ENCODE results near the gene TNNT2.

TNNT2 gene

DNA sequence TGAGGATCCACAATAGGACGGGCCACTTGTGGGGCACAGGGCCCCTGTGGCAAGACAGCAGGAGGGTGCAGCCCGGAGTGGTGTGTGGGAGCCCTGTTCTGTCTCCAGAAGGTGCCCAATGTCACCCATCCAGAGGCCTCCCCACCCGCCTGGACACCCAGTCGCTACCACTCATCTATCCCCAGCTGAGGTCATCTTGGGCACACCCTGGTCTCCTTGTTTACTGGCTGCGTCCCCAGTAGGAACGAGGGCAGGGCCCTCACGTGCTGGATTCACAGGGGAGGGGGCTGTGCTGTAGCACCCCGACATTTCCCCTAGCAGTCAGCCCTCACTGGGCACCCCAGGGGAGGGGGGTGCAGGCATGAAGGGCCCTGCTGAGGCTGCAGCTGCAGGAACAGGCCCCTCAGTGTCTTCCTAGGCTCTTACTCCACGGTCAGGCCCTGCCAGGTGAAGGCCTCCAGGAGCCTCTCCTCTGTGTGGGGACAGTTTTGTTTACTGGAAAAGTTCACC is 2.3 kb upstream of the TNNT2 start:
- no peaks in the 10 kb centered on the region for H3K27me3 ChIP-seq (ENCODE audit: low read depth)
- H3K9me3 ChIP-seq, result no peaks in the 10 kb centered on the region
- no peaks in the 10 kb centered on the region; the same call in 1 of the 2 replicates for H3K4me1 ChIP-seq
- DNase-seq (ENCODE audit: low spot score in 2 of 2), result no peak
- H3K36me3 ChIP-seq (replicated peaks), result no peaks in the 10 kb centered on the region
- in situ Hi-C loops (cut with MboI; ENCODE audit: low sequenced_read_pairs), result no loop called here
- no peak overlapping the region for H3K4me3 ChIP-seq

DNA sequence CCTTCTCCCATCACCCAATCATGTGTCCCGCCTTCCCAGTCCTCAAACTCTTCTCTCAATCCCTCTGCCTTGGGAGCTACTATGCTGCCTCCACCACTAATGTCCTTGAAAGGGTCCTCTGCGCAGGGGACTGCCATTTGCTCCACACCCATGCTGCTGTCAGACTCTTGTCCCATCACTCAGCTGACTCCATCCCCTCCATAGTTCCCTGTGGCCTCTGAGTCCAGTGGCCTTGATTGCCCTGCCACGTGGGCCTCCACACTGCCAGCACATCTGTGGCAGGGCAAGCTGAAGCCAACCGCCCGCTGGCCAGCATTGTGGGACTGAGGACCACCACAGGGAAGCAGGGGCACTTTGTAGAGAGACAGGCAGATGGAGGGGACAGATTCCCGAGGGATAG is 1.3 kb upstream of the TNNT2 start:
- DNase-seq (ENCODE audit: low spot score in 2 of 2), result no peak
- Histone ChIP-seq H3K4me3 (no peak overlapping the region), H3K4me1 (no peaks in the 10 kb centered on the region; the same call in 1 of the 2 replicates), H3K9me3 (no peaks in the 10 kb centered on the region), H3K36me3 (replicated peaks) (no peaks in the 10 kb centered on the region), H3K27me3 (ENCODE audit: low read depth) (peaks cover 5% of the 10 kb centered on the region; the same call in 1 of the 2 replicates)
- in situ Hi-C loops (cut with MboI; ENCODE audit: low sequenced_read_pairs), result no loop called here

DNA sequence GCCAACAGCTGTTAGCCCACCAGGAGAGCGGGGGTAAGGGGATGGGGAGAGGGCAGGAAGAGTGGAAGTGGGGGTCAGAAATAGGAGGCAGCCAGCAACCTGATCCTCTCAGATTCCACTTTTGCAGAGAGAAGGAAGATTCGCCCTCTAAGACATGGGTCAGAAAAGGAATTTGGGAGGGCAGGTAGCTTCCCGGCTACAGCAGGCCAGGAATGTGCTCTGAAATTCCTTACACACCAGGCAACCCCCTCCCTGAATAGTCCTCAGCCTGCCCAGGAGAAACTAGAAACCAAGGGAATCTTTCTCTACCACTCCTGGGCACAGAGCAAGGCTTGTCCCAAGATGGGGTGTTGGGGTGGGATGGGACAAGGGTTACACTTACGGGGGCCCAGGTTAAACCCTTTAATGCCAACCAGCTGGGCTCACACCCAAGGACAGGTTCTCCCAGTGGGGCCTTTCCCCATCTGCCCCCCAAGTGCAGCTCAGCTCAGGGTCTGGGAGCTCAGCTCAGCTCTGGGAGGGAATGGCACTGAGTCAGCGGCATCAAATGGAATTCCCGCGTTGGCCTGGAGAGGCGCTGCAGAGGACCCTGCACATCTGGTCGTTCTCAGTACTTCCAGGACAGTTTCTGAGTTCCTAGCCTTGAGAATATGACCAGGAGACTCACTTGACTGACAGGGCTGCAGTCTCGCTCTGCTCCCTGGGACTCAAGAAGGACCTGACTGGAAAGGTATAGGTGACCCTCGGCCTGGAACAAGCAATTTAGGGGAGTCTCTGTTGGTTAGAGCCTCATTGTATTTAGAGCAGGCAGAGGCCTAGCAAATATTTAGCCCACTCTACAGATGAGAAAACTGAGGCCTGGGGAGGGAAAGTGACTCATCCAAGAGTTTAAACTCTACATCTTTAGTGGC is 761 bp downstream of the TNNT2 start:
- in situ Hi-C loops (cut with MboI; ENCODE audit: low sequenced_read_pairs), result no loop called here
- no peaks in the 10 kb centered on the region for H3K9me3 ChIP-seq
- DNase-seq (ENCODE audit: low spot score in 2 of 2), result peak; percentile 25 to 68
- no peaks in the 10 kb centered on the region; the same call in 1 of the 2 replicates for H3K4me1 ChIP-seq
- no peaks in the 10 kb centered on the region for H3K36me3 ChIP-seq (replicated peaks)
- H3K27me3 ChIP-seq (ENCODE audit: low read depth), result peaks cover 23% of the 10 kb centered on the region
- H3K4me3 ChIP-seq, result no peak overlapping the region

DNA sequence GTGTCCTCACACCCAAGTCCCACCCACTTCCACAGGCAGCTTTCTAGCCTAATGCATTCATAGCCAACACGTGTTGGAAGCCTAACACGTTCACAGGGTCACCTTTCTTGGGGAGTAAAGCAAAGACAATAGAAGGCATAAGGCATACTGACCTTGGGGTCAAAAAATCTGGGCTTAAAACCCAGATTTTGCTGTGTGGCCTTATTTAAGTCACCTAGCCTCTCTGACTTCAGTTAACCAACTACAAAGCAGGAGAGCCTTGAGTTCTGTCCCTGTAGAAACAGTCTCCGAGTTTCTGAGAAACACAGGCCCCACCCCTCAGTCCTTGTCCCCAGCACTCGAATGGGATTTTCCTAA is 1.4 kb downstream of the TNNT2 start:
- no peaks in the 10 kb centered on the region for H3K36me3 ChIP-seq (replicated peaks)
- no peaks in the 10 kb centered on the region; the same call in 1 of the 2 replicates for H3K4me1 ChIP-seq
- peaks cover 29% of the 10 kb centered on the region for H3K27me3 ChIP-seq (ENCODE audit: low read depth)
- no peak overlapping the region for H3K4me3 ChIP-seq
- H3K9me3 ChIP-seq, result no peaks in the 10 kb centered on the region
- in situ Hi-C loops (cut with MboI; ENCODE audit: low sequenced_read_pairs), result no loop called here
- no peak for DNase-seq (ENCODE audit: low spot score in 2 of 2)

DNA sequence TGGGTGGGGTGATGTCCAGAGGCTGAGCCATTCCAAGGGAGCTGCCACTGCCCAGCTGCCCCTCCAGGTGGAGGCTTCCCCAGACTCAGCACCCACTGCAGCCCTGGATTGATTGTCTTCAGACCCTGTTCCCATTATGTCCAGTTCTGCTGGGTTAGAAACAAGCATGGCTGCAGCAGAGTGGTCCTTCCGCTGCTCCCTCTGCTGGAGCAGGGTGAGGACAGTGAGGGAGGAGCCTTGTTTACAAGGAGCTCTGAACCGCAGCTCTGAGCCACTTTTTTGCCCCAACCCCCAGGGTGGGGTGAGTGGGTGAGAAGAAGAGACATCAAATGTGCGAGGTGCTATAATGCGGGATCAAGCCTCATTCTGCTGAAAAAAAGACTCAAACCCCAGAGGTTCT is 2.3 kb downstream of the TNNT2 start:
- no peak overlapping the region for H3K4me3 ChIP-seq
- DNase-seq (ENCODE audit: low spot score in 2 of 2), result no peak
- in situ Hi-C loops (cut with MboI; ENCODE audit: low sequenced_read_pairs), result no loop called here
- no peaks in the 10 kb centered on the region; the same call in 1 of the 2 replicates for H3K4me1 ChIP-seq
- peaks cover 38% of the 10 kb centered on the region for H3K27me3 ChIP-seq (ENCODE audit: low read depth)
- no peaks in the 10 kb centered on the region for H3K9me3 ChIP-seq
- H3K36me3 ChIP-seq (replicated peaks), result no peaks in the 10 kb centered on the region

DNA sequence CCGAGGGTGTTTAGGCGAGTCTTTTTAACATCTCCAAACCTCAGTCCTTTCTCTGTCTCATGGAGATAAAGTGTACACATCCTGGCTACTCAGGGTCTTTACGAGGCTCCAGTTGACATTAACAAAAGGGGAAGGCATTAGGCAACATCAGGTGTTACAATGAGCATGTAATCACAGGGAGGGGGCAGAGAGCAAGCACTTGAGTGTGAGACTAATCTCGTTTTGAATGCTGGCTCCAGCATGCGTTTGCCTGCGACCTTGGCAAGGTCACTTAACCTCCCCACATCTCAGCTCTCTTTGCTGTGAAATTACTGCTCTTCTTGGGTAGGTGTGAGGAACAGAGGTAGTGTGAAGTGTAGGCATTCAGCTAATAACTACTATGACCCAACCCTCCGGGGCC is 3.1 kb downstream of the TNNT2 start:
- H3K4me1 ChIP-seq, result no peaks in the 10 kb centered on the region; the same call in 1 of the 2 replicates
- H3K9me3 ChIP-seq, result no peaks in the 10 kb centered on the region
- peak; percentile 11 to 25 for DNase-seq (ENCODE audit: low spot score in 2 of 2)
- in situ Hi-C loops (cut with MboI; ENCODE audit: low sequenced_read_pairs), result no loop called here
- no peaks in the 10 kb centered on the region for H3K36me3 ChIP-seq (replicated peaks)
- H3K4me3 ChIP-seq, result no peak overlapping the region
- H3K27me3 ChIP-seq (ENCODE audit: low read depth), result peaks cover 43% of the 10 kb centered on the region

DNA sequence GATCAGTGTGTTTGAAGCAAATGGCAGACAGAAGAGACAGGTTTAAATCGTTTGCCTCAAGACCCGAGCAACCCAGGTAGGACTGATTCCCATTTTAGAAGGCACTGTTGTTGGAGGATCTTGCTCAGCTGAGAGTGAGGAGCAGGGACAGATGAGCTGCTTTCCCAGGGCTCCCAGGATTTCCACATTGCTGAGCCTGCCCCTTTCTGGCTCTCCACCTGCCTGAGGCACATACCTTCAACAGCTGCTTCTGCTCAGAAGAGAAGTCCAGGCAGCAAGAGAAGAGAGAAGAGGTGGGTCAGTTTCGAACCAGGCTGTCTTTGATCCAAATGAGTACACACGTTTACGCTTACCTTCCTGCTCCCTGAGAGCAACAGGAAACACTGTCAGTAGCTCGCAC is 5.7 kb downstream of the TNNT2 start:
- no peak for DNase-seq (ENCODE audit: low spot score in 2 of 2)
- Histone ChIP-seq H3K36me3 (replicated peaks) (no peaks in the 10 kb centered on the region), H3K9me3 (no peaks in the 10 kb centered on the region), H3K4me3 (no peak overlapping the region), H3K27me3 (ENCODE audit: low read depth) (peaks cover 65% of the 10 kb centered on the region), H3K4me1 (no peaks in the 10 kb centered on the region; the same call in 1 of the 2 replicates)
- in situ Hi-C loops (cut with MboI; ENCODE audit: low sequenced_read_pairs), result no loop called here

DNA sequence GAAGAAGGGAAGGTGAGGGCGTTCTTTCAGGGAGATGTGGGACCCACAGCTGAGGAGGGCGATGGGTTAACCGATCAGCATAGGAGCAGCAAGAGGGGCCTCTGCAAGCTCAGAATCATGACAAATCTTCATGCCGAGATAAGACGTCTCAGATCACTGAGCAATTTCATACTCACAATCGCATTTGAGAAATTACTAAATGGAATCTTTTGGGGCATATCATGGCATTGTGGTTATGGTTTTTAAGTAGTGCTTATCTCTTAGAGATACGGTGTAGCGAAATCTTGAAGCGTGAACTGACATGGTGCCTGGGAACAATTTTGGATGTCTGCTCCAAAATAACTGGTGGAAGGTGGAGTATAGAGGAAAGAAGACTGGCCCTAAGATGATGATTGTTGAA is 6.2 kb downstream of the TNNT2 start:
- in situ Hi-C loops (cut with MboI; ENCODE audit: low sequenced_read_pairs), result no loop called here
- no peaks in the 10 kb centered on the region for H3K36me3 ChIP-seq (replicated peaks)
- no peak overlapping the region for H3K4me3 ChIP-seq
- H3K4me1 ChIP-seq, result no peaks in the 10 kb centered on the region; the same call in 1 of the 2 replicates
- H3K27me3 ChIP-seq (ENCODE audit: low read depth), result peaks cover 69% of the 10 kb centered on the region
- H3K9me3 ChIP-seq, result no peaks in the 10 kb centered on the region
- DNase-seq (ENCODE audit: low spot score in 2 of 2), result no peak

DNA sequence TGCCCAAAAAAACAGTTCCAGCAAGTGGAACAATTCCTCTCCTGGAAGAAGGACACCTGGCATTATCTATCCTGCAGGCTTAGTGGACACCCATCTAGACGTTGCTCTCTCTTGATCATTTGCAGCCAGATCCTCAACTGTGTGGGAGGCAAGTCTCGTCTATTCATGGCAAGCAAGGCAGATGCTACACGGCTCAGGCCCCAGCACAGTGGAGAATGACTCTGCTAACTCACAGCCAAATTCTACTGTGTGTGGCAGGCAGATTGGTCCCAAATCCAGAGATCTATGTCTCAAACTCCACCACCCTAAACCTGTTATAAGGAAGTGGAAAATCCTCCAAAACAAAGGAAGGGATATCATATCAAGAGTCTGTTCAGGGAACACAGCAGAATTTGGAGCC is 7.0 kb downstream of the TNNT2 start:
- no peaks in the 10 kb centered on the region for H3K36me3 ChIP-seq (replicated peaks)
- in situ Hi-C loops (cut with MboI; ENCODE audit: low sequenced_read_pairs), result no loop called here
- no peak overlapping the region for H3K4me3 ChIP-seq
- DNase-seq (ENCODE audit: low spot score in 2 of 2), result no peak
- H3K9me3 ChIP-seq, result no peaks in the 10 kb centered on the region
- H3K4me1 ChIP-seq, result no peaks in the 10 kb centered on the region
- H3K27me3 ChIP-seq (ENCODE audit: low read depth), result peaks cover 69% of the 10 kb centered on the region

DNA sequence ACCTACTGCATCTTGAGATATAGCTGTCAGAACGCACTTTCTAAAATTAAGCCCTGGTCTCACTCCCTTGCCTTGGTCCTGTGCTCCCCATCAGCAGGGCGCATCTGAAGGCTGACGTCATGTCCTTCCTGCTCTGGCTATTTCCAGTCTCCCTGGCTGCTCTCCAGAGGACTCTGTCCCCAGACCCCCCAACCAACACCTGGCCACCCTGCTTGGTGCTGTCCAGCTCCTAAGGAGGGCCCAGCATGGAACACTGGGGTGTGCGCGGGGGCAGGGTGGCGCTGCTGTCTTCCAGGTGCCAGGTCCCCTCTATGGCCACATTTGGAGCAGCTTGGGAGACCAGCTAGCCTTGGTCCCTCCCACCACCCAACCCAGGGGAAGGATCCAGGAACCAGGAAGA is 8.3 kb downstream of the TNNT2 start:
- Histone ChIP-seq H3K36me3 (replicated peaks) (no peaks in the 10 kb centered on the region), H3K4me1 (no peaks in the 10 kb centered on the region), H3K27me3 (ENCODE audit: low read depth) (peaks cover 65% of the 10 kb centered on the region), H3K4me3 (no peak overlapping the region), H3K9me3 (no peaks in the 10 kb centered on the region)
- in situ Hi-C loops (cut with MboI; ENCODE audit: low sequenced_read_pairs), result no loop called here
- DNase-seq (ENCODE audit: low spot score in 2 of 2), result no peak

DNA sequence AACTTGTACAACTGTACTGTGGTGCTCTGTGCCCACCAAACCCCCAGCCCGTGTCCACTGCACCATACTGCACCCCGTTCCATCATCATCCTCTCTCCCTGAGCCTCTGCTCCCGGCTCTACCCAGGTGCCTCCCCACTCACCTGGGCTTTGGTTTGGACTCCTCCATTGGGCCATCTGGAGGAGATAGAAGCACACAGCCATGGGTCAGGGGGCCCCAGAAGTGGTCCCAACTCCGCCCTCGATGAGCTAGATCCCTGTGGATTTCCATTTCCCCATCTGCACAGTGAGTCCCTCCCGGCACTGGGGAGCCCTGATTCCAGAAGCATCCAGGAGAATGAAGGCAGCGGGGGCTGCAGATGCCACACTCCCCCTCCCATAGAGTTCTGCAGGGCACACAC is 10.8 kb downstream of the TNNT2 start:
- no peak for DNase-seq (ENCODE audit: low spot score in 2 of 2)
- Histone ChIP-seq H3K36me3 (replicated peaks) (no peaks in the 10 kb centered on the region), H3K4me1 (no peaks in the 10 kb centered on the region), H3K9me3 (no peaks in the 10 kb centered on the region), H3K4me3 (no peak overlapping the region), H3K27me3 (ENCODE audit: low read depth) (peaks cover 48% of the 10 kb centered on the region)
- in situ Hi-C loops (cut with MboI; ENCODE audit: low sequenced_read_pairs), result no loop called here

DNA sequence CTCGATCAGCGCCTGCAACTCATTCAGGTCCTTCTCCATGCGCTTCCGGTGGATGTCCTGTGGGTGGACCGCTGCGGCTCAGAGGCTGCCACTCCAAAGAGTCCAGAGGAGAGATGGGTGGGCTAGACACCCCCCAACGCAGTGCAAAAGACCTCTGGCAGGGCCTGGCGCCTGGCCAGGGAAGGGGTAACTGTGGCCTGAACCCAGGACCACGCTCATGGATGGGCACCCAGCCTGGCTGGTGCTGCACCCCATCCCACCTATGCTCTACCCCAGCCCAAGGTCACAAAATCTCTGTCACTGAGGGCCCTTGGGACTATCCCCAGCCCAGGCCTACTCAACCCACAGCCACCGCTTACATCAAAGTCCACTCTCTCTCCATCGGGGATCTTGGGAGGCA is 12.2 kb downstream of the TNNT2 start:
- in situ Hi-C loops (cut with MboI; ENCODE audit: low sequenced_read_pairs), result no loop called here
- no peaks in the 10 kb centered on the region for H3K36me3 ChIP-seq (replicated peaks)
- DNase-seq (ENCODE audit: low spot score in 2 of 2), result no peak
- peaks cover 34% of the 10 kb centered on the region for H3K27me3 ChIP-seq (ENCODE audit: low read depth)
- no peaks in the 10 kb centered on the region for H3K4me1 ChIP-seq
- no peak overlapping the region for H3K4me3 ChIP-seq
- H3K9me3 ChIP-seq, result no peaks in the 10 kb centered on the region

DNA sequence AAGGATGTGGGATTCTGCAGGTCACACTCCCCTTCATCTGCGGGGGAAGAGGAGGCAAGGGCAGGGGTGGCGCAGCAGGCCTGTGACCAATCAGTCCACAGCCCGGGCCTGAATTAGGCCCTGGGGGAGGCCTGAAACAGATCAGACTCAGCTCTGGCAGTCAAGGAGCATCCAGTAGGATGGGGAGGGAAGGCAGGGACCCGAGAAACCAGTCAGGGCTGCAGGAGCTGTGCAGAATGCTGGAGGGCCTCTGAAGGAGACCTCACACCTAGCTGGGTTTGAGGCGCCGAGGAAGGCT is 12.7 kb downstream of the TNNT2 start:
- Histone ChIP-seq H3K27me3 (ENCODE audit: low read depth) (peaks cover 30% of the 10 kb centered on the region), H3K36me3 (replicated peaks) (no peaks in the 10 kb centered on the region), H3K4me3 (no peak overlapping the region), H3K9me3 (no peaks in the 10 kb centered on the region), H3K4me1 (no peaks in the 10 kb centered on the region)
- in situ Hi-C loops (cut with MboI; ENCODE audit: low sequenced_read_pairs), result loop anchor here (5.0 kb wide), 1 partner anchor 112 kb away; no protein-coding TSS in a partner anchor
- no peak for DNase-seq (ENCODE audit: low spot score in 2 of 2)

DNA sequence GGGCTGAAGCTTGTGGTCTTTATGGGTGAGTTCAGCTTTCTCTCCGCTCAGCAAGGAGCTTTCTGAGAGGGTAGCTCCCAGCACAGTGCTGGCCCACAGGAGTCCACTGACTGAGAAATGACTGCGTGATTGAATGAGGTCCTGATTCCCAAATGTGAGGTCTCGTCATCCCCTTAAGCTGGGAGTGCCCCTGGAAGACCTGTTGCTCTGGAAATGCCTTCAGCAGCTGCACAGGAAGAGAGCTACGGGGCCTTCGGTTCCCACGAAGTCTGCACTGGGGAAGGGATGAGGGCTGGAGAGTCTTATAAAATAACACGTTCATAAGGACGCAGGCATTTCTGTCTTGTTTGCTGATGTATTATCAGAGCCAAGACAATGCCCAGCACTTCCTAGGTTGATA is 14.0 kb downstream of the TNNT2 start:
- no peaks in the 10 kb centered on the region for H3K4me1 ChIP-seq
- no peaks in the 10 kb centered on the region for H3K36me3 ChIP-seq (replicated peaks)
- no peak overlapping the region for H3K4me3 ChIP-seq
- in situ Hi-C loops (cut with MboI; ENCODE audit: low sequenced_read_pairs), result loop anchor here (5.0 kb wide), 1 partner anchor 111 kb away; no protein-coding TSS in a partner anchor
- no peak for DNase-seq (ENCODE audit: low spot score in 2 of 2)
- no peaks in the 10 kb centered on the region for H3K9me3 ChIP-seq
- peaks cover 23% of the 10 kb centered on the region for H3K27me3 ChIP-seq (ENCODE audit: low read depth)

Measured in HAP-1 (cell line).